Activated CD8-positive, alpha-beta memory T cell treated with anti-CD3 and anti-CD28 coated beads, Interleukin-2, amount 50 U/mL, for 1 hour (primary cell): ENCODE results near the gene MAPK11.

Source experiments
- DNase-seq: peaks from one replicate; pipeline ENCODE4 v3.0.0-alpha.2; 2020; ENCODE audit errors: extremely low read depth

Gene MAPK11

DNA sequence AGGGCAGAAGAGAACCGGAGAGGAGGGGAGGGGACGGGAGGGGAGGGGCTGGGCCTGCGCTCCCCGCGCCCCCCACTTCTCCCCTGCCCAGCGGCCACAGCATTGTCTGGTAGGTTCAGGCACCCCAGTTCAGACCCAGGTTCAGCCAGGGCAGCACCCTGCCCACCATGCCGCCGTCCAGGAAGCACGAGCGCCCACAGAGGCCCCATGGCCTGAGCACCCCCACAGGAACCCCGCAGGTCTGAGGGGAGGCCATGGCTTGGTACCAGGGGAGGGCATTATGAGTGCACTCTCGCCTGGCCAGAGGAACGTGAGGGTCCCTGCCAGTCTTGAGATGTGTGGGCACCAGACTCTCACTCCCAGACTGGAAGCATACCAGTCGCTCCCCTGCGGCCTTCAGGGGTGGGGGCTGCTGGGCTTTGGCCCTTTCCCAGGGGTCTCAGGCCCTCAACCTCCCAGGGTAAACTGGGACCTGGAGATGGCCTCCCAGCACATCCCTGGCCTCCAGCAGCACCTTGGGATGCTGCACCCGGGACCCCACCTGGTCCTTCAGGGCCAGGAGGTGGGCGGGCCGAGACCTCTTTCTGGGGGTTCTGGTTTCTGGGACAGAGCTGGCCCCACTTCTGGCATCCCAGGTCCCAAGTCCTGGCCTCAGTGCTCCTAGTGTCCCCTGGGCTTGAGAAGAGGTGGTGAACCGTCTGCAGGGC is 37.9 kb upstream of the MAPK11 start:
- no peak for DNase-seq

DNA sequence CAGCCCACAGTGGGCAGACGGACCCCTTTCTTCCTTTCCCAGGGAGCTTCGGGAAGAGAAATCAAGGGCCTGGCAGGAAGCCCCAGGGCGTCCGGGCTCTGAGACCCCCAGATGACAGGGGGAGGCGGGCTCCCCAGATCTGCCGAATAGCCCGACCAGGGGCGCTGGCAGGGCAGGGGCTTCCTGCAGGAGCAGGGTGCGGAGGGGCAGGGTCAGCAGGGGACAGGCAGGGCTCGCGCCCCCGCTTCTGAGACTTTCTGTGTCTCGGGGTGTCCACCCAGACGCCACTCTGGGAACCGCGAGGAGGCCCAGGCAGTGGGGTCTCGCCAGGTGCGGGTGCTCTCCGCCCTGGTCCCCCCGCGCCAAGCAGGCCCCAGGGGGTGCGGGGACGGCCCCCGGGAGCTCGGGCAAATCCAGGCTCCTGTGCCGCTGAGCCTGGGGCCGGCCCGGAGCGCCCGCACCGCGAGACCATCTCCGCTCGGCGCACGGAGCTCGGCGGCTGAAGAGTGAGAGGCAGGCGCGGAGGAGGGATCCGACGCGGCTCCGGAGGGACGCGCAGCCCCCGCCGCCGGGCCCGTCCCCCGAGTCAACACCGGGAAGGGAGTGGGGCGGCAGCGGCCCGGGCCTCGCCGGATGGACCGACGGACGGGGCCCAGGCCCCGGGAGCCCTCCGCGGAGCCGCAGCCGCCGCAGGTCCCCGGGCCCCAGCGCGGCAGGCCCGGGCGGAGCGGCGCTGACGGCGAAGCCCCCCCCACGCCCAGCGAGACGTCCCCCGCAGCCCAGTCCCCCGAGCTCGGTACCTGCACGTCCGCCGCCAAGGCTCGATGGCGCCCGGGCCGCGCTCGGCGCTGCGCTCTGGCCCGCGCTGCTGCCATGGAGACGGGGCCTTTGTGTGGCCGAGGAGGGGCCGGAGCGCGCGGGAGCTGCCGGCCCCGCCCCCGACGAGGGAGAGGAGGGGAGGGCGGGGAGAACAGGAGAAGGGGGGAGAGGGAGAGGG is 36.9 kb upstream of the MAPK11 start, which contains the start of gene PLXNB2:
TSS of gene PLXNB2 (minus strand) at position 894 of the 997 bp plus-strand sequence. CDS start 17,062 bp downstream, outside the sequence.
- no peak for DNase-seq

DNA sequence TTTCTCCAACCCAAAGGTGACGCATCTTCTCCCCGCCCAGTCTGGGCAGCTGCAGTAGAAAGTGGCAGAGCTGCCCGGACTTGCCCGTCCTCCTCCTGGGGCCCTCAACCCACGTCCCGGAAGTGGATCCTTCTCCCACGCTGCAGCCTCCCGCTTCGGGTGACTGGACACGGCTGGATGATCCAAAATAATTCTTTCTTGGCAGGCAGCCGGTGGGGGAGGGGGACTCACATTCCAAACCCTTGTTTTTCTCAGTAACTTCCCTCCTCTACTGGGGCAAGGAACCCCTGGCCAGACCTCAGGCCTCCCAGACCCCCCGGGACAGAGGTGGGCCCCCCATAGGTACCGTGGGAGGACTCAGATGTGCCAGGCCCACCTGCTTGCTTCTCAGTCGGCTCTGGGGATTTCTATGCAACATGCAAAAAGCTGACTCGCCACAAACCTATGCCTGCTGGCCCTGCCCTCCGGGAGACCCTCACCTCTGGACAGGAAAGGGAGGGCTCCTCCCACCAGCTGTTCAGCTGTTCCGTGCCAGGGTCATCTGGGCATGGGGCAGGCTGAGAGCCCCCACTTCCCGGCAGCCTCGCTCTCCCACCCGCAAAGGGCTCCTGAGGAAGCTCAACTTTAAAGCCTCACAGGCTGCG is 35.9 kb upstream of the MAPK11 start:
- DNase-seq: no peak

DNA sequence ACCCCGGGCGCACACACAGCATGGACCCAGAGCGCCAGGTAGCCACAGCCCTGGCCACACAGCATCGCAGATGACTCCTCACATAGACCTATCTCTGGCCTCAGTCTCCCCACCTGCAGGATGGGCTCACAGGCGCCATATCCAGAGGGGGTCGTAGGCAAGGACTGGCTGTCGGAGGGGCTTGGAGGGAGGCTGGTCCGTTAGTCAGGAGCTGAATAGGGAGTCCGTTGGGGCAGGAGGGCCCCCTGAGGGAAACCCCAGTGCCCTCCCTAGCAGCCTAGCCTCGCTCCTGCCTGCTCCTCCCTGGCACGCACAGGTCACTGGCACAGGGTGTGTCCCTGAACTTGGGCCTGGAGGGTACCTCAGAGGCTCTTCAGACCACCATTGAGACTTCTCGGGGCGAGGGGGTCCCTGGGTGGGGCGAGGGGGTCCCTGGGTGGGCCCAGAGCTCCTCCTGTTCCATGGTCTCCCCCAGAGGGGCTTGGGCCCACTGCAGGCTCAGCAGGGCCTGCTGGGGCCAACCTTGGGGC is 35.3 kb upstream of the MAPK11 start:
- no peak for DNase-seq

DNA sequence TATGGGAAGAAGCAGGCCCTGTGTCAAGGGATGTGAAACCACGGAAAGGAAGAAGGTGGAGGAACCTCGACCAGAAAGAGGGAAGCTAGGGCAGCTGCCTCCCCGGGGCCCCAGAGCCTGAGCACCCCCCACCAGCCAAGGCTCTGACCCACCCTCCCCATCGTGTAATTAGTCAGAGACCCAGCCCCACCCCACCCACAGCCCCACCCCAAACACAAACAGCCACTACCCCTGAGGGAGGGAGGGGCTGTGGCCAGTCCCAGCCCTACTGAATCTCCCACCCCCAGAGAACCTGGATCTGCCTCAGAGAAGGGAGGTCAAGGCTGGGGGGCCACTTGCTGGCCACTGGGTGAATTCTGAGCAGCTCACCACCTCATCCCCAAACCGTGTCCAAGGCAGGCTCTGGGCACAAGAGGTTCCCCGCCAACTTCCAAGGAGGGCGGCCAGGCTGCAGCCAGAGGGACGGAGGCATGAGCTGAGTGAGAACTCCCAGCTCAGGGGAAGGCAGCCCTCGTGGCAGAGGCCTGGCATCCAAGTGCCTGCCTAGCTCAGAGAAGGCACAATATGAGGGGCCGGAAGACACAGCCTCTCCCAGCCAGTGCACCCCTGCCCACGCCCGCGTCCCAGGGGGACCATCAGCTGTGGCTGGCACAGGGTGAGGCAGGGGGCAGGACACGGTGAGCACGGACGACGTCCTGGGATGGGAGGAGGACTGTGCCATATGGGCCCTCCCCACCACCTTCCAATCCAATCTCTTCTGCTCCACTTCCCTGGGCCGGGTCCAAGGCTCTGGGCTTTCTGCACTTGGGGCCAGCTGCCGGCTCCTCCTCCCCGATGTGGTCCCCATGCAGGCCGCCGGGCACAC is 34.6 kb upstream of the MAPK11 start:
- DNase-seq: no peak

DNA sequence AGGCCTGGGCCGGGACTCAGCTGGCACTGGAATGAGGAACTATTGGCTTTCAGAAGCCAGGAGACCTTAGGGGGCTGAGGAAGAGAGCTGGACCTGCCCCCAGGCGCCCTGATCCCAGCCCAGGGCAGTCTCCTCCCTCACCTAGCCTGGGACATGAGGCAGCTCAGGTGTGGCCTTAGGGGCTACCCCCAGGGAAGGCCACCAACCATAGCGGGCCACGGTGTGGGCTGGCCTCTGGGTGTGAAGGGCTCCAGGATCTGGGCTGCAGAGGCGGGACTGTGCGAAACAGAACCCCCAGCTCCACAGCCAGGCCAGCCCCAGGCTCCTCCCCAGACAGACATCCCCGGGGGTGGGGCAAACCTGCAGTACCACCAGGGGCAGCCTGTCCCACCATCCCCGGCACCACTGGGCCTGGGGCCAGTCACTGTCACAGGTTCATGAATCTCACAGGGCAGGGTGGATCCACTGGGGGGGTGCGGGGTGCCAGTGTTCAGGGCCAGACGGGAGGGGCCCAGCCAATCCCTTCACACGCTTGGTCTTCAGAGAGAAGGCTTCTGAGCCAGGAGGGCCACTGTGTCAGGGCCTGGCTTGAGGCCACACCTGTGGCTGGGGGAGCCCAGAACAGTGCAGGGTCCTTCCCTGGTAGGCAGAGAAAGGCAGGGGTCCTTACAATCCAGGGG is 33.8 kb upstream of the MAPK11 start:
- DNase-seq: no peak

DNA sequence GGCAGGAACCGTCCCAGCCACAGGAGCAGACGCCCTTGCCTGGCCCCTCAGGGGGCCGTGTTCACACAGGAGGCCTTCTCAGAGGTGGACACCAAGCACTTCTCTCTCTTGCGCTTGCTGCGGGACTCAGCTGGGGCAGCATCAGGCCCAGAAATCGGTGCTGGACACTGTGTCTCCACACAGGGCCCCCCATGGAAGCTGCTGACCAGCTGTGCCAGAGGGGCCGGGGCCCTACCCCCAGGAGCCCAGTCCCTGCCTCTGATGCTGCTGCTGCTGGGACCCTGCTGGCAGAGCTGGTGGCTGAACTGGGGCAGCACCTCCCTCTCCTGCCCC is 33.3 kb upstream of the MAPK11 start:
- DNase-seq: no peak

DNA sequence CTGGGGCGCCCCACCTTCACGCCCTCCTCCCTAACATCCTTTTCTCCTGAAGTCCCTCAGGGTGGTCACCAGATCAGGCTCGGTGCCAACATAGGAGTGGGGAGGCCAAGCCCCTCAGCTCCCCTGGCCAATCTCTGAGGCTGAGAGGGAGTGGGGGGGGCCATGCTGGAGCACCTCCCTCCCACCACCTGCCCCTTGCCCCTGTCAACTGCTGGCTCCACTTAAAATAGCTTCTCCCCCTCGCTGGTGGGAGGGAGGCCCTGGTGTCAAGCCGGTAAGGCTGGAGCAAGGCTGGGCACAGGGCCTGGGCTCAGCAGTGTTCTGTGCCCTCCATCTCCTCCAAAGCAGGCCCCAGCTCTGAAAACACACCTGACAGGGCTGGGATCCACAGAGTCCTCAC is 32.4 kb upstream of the MAPK11 start:
- DNase-seq: no peak

DNA sequence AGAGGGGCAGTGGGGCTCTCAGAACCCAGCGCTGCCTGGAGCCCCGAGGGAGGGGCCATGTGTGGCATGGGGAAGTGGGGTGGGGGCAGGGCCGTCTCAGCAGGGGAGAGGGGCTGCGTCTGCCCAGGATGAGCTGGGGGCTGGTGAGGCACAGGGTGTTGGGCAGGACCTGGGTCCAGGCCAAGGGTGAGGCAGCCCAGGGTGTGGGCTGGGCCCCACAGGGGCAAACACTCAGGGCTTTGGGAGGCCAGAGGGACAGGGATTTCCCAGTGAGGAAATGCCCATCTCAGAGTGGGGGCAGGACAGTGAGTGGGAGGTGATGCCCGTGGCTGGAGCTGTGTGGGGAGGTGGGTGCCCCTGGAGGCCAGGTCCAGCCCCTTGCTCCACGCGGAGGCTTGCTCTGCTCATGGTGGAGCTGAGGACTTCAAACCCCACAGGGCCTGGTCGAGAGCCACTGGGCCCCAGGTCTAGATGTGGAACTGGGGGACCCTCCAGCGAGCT is 31.9 kb upstream of the MAPK11 start:
- no peak for DNase-seq

DNA sequence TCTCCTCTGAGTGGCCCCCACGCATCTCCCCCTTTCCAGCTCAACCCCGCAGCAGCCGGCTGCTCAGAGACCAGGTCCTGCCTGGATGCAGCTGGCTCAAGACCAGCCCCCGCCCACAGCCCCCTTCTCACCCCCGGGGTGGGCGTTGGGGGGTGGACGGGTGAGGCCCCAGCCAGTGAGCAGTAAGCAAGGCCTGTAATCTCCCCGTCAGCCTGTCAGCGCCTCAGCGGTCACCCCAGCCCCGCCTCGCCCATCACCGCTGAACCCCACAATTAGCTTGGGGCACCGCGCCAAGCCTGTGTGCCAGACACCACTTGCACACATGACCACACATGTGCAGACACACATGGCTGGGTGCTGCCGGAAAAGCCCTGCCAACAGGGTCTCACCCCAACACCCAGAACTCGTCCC is 31.4 kb upstream of the MAPK11 start:
- DNase-seq: no peak

DNA sequence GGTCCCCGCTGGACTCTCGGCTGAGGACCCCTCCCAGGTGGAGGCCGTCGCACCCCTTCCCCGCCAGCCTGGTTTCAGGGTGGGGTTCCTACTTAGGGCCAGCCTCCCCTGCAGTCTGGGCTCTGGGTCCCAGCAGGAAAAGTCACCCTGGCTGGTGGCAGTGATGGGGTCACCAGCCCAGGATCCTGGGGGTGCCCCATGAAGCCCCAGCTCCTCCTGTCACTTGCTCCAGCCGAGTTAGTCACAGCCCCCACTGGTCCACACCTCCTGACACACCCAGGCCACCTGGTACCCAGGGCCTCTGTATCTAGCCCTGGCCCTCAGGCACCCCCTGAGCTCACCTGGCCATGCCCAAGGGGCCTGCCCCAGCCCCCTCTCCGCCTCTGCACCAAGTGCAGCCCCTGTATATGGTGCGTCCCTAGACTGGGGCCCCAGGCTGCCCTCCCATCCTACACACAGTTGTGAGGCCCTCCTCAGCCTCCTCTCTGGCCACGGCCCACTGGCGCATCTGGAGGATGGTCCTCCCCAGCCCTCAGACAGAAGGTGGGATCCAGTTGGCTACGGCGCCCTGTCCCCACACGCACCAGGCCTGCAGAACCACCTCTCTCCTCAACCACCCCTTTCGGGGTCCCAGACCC is 30.6 kb upstream of the MAPK11 start:
- no peak for DNase-seq

DNA sequence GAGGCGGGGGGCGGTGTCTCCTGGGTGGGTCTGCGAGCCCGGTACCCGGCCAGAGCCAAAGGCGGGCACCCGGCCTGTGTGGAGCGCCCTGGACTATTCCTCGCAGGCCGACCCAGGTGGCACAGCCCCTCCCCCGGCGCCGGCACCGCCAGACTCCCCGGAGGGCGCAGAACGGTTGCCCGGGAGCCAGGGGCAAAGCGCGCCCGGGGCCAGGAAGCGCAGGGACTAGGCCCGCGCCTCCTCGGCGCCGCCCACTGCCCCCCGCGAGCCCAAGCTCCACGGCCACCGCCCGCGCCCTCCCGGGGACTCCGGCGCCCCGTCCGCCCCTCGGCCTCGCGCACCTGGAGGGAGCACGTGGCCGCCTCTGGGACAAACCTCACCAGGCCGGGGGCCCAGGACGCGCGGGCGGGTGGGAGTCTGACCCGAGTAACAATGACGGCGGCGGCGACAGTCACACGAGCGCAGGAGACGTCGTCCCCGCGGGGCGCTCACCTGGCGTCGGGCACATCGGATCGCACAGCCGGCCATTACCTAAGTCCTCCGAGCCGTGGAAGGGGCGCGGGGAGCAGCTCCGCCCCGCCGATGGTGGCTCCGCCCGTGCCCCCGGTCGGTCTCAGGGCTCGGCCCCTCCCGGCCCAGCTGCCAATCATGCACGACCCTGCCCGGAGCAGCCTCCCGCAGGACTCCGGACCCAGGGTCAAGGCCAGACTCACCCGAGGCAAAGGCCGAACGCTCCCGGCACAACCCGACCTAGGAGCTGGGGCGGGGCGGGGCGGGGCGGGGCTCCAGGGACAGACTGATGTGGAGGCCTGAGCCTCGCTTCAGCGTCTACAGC is 29.8 kb upstream of the MAPK11 start:
- no peak for DNase-seq

DNA sequence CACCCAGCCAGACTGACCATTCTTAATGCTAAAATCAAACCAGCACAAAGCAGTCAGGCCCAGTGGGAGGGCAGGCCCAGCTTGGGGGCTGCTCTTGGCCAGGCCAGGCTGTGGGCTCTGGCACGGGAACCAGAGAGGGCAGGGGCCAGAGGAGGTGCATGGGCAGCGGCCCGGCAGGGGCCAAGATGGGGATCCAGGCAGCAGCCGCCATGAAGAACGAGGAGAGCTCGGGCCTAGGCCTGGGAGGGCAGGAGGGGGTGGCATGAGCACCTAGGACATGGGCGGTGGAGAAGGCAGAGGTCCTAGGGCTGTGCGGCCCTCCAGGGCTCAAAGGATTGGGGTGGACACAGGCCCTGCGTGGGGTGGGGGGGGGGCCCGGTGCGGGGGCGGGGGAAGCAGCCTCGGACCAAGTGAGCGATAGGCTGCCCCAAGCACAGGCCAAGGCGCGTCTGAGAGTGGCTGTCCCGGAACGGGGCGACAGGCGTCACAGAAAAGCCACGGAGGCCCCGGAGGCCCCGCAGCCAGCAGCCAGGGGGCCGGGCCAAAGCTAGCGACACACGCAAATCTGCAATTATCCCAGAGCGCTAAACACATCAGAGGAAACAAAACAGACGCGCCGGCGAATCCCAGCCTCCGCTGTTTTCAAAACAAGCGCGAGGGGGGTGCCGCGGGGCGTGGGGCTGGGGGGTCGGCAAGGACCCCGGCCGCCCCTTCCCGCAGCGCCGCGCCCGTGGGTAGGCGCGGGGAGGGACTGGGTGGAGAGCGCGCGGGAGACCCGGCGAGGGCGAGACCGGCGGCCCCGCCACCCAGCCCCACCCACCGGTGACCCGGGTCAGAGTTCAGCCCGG is 29.0 kb upstream of the MAPK11 start:
- DNase-seq: no peak

DNA sequence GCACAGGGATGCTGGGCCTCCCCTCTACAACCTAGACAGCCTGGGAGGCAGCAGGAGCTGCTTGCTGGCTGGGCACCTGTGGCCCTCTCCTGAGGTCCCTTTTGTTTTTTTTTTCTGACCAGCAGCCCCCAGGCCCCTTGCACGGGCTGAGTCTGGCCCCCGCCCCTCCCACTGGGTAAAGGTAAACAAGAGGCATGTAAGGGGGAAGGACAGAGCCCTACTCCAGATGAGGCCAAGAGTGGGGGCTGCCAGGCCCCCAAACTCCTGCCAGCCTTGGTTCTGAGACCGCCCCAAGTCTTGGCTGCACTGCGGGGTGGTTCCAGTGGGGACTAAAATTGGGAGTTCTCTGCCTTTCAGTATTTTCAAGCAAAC is 28.1 kb upstream of the MAPK11 start:
- DNase-seq: no peak

DNA sequence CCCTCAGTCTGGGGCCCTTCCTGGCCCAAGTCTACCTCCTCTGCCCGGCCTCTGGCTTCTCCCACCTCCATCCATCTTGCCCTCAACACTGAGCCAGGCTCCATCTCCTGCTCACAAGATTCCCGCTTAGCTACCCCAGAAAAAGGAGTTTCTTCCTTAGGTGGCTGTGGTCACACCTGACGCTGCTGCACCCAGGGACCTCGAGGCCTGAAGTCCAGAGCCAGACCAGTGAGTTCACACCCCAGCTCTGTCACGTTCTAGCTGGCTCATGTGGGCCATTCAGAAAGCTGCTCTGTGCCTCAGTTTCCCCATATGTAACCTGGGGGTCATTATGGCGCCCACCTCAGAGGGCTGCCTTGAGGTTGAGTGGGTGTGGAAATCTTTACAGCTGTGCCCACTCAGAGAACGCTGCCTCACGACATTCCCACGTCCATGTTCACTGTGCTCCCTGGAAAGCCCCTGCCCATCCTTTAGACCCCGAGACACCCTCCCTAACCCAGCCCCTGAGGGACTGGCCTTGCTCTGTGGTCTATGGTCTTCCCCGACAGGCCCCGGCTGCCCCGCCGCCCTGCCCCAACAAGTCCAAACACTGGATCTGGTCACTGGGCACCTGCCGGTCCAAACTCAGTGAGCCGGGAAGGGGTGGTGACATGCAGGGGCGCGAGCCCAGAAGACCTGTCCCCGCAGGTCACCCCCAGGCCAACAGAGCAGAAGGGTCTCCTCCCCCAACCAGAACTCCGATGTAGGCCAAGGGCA is 27.5 kb upstream of the MAPK11 start:
- DNase-seq: no peak

DNA sequence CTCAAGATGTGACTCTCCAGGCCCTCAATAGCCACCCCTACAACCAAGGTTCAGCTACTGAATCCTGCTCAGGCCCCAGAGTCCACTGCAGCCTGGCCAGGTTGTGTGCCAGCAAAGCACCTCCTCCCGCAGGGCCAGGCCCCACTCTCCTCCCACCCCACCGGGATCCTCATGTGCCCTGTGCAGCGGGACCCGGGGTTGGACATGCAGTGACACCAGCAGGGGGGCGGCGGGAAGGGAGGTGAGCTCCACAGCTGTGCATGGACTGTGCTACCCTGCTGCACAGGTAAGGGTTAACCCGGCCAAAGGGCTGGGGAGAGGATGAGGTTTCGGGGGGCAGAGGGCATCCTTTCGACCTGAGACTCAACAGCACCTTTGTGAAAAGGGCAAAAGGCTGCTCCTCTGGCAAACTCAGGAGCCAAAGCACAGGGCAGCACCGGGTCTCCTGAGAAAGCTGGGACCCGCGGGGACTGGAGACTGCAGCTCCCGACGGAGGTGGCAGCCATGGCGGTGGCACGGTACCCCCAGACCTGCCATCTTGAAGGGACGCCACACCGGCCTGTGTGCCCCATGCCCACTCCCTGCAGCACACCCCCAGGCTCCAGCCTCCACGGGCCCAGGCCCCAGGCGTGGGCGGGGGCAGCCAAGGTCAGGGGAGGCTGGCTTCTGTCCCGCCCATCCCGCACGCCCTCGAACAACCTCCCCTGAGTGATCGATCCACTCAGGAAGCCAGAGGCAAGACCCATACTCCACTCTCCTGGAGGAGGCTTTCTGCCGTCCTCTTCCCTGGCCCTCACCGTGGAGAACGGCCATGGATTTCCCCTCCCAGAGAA is 26.7 kb upstream of the MAPK11 start:
- no peak for DNase-seq

DNA sequence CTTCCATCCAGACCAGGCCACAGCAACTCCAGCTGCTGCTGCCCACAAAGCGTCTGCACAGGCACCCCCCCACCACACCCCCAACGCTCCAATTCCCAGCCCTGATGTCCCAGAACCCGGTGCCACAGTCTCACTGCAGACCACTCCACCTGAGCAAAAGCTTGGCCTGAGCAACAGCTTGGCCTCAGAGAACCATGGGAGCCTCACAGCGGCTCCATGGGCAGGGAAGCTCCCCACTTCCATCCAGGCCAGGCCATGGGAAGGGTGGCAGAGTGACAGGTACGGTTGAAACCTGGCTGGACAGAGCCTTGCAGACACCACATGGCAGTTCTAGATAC is 24.1 kb upstream of the MAPK11 start:
- DNase-seq: no peak
